HCT116 (cell line): ENCODE measurements around the gene ROBO1. TPM values are rescaled to one million over a fixed set of nuclear protein-coding genes. Genes with fewer than 3 reads are reported as not detected.

Experiments
- ATAC-seq: fragments of 200-7000 bp; cut with Tn5 transposase; 2 replicates; pipeline ENCODE4 v1.9.1; 2020; ENCODE audit warnings: mild to moderate bottlenecking, moderate library complexity
- BruUV-seq: library from RNA; stranded (reverse); fragments of 400-500 nt; replicated peaks from 2 replicates; lab custom pipeline; 2021; lab: Mats Ljungman, UMichigan
- CTCF ChIA-PET: fragments of 300-600 bp; sonication (Branson Sonifier 250); formaldehyde crosslinking; loops from one replicate; lab custom pipeline; 2021; ENCODE audit warnings: antibody characterized with exemption; lab: Charles Lee
- POLR2A ChIA-PET: fragments of 300-600, 350-600 bp; sonication (Branson Sonifier 250); formaldehyde crosslinking; loops from one replicate; lab custom pipeline; 2021; ENCODE audit warnings: antibody characterized with exemption; lab: Charles Lee
- RAD21 ChIA-PET, 2 experiments: fragments of 300-600 bp; sonication (Branson Sonifier 250); formaldehyde crosslinking; loops; one replicate each; lab custom pipeline; 2023; ENCODE audit warnings: low total read pairs in 2 of 2; ENCODE audit not compliant: uncharacterized antibody in 2 of 2, unreplicated experiment in 2 of 2, low non-redundant PET in 1 of 2; lab: Charles Lee
- DNase-seq: peaks from one replicate; pipeline ENCODE4 v3.0.0-alpha.2; 2010; ENCODE audit warnings: low read depth, low spot score
- H2AFZ ChIP-seq: fragments of 200-600 bp; shearing (Covaris generic), sonication (generic); 2 replicates; pipeline ENCODE4 v1.6.1; 2017; ENCODE audit warnings: low read depth, mixed run types, mixed read lengths, antibody characterized with exemption, low read length; ENCODE audit not compliant: poor library complexity, severe bottlenecking
- H3K27ac ChIP-seq: 2 replicates; pipeline ENCODE4 v1.5.1; 2012; ENCODE audit warnings: low read depth, low read length
- H3K27me3 ChIP-seq: fragments of 200-600 bp; sonication (generic); 2 replicates; pipeline ENCODE4 v1.6.1; 2016; ENCODE audit warnings: mixed run types, low read length, mixed read lengths; ENCODE audit not compliant: insufficient read depth
- H3K36me3 ChIP-seq, 2 experiments: fragments of 200-500 bp in 1 of 2; fragments of 200-600 bp in 1 of 2; sonication (Bioruptor generic) in 1 of 2; sonication (generic) in 1 of 2; 2 replicates each; pipeline versions ENCODE4 v1.5.1 to v1.6.1; 2014 to 2016; ENCODE audit warnings: low read length in 2 of 2, inconsistent platforms in 1 of 2, mixed read lengths in 1 of 2, mixed run types in 1 of 2; ENCODE audit not compliant: insufficient read depth in 2 of 2, control insufficient read depth in 1 of 2
- H3K4me1 ChIP-seq, 2 experiments: fragments of 200-600 bp in 1 of 2; sonication (generic) in 1 of 2; 2 replicates each; pipeline versions ENCODE4 v1.5.1 to v1.6.1; 2012 to 2017; ENCODE audit warnings: low read length in 2 of 2, inconsistent platforms in 1 of 2, mild to moderate bottlenecking in 1 of 2, mixed read lengths in 1 of 2, mixed run types in 1 of 2, moderate library complexity in 1 of 2; ENCODE audit not compliant: insufficient read depth in 2 of 2, control insufficient read depth in 1 of 2
- H3K4me2 ChIP-seq: fragments of 200-600 bp; sonication (generic); 2 replicates; pipeline ENCODE4 v1.6.1; 2017; ENCODE audit warnings: mixed run types, low read length, mixed read lengths
- H3K4me3 ChIP-seq, 2 experiments: fragments of 200-600 bp in 1 of 2; sonication (generic) in 1 of 2; replicated peaks in 1 of 2; 2 replicates each; pipeline ENCODE4 v1.5.1; 2011 to 2016; ENCODE audit warnings: low read length in 2 of 2, control low read depth in 1 of 2, low read depth in 1 of 2, mild to moderate bottlenecking in 1 of 2, mixed read lengths in 1 of 2, mixed run types in 1 of 2
- H3K79me2 ChIP-seq: fragments of 200-600 bp; sonication (generic); 2 replicates; pipeline ENCODE4 v1.6.1; 2017; ENCODE audit warnings: mild to moderate bottlenecking, mixed run types, low read length, moderate library complexity, mixed read lengths; ENCODE audit not compliant: insufficient read depth
- H3K9ac ChIP-seq: fragments of 200-600 bp; sonication (generic); 2 replicates; pipeline ENCODE4 v1.6.1; 2016; ENCODE audit warnings: low read length, mixed read lengths
- H3K9me2 ChIP-seq: fragments of 200-600 bp; sonication (generic), shearing (Covaris generic); 2 replicates; pipeline ENCODE4 v1.6.1; 2017; ENCODE audit warnings: mixed run types, mild to moderate bottlenecking, moderate library complexity; ENCODE audit not compliant: insufficient read depth
- H3K9me3 ChIP-seq, 2 experiments: fragments of 200-500 bp in 1 of 2; fragments of 200-600 bp in 1 of 2; sonication (Bioruptor generic) in 1 of 2; sonication (generic) in 1 of 2; 2 replicates each; pipeline ENCODE4 v1.6.1; 2014 to 2017; ENCODE audit warnings: low read length in 2 of 2, mixed read lengths in 2 of 2, inconsistent platforms in 1 of 2, low read depth in 1 of 2, mild to moderate bottlenecking in 1 of 2, mixed run types in 1 of 2, moderate library complexity in 1 of 2; ENCODE audit not compliant: control insufficient read depth in 1 of 2, insufficient read depth in 1 of 2
- H4K20me1 ChIP-seq: fragments of 200-600 bp; sonication (generic), shearing (Covaris generic); 2 replicates; pipeline ENCODE4 v1.6.1; 2017; ENCODE audit warnings: mixed run types, mild to moderate bottlenecking, moderate library complexity; ENCODE audit not compliant: insufficient read depth
- CTCF ChIP-seq, 3 experiments: fragments of 200-600 bp in 1 of 3; sonication (generic) in 1 of 3; IDR thresholded peaks in 2 of 3; conservative IDR thresholded peaks in 1 of 3; 2 replicates each; pipeline ENCODE4 v1.5.1; 2012 to 2017; ENCODE audit warnings: low read depth in 2 of 3, low read length in 2 of 3, antibody characterized with exemption in 1 of 3, borderline replicate concordance in 1 of 3, control low read depth in 1 of 3, mild to moderate bottlenecking in 1 of 3, mixed read lengths in 1 of 3, mixed run types in 1 of 3, moderate library complexity in 1 of 3; ENCODE audit not compliant: insufficient read depth in 1 of 3
- ELF1 ChIP-seq: IDR thresholded peaks from 2 replicates; pipeline ENCODE4 v1.6.1; 2012; ENCODE audit warnings: low read depth, borderline replicate concordance
- EZH2 ChIP-seq: fragments of 200-600 bp; sonication (generic); IDR thresholded peaks from 2 replicates; pipeline ENCODE4 v1.6.1; 2017; ENCODE audit warnings: antibody characterized with exemption, mixed run types
- POLR2A ChIP-seq: IDR thresholded peaks from 2 replicates; pipeline ENCODE4 v1.7.0; 2011; ENCODE audit warnings: borderline replicate concordance; ENCODE audit not compliant: insufficient read depth, insufficient read length; ENCODE audit errors: extremely low read depth
- POLR2AphosphoS5 ChIP-seq: IDR thresholded peaks from 2 replicates; pipeline ENCODE4 v1.6.1; 2011; ENCODE audit warnings: mild to moderate bottlenecking, low read depth, low read length, moderate library complexity
- REST ChIP-seq: IDR thresholded peaks from 2 replicates; pipeline ENCODE4 v1.6.1; 2012; ENCODE audit warnings: low read depth
- SIN3A ChIP-seq: IDR thresholded peaks from 2 replicates; pipeline ENCODE4 v1.6.1; 2012; ENCODE audit warnings: low read depth
- SRF ChIP-seq: IDR thresholded peaks from 2 replicates; pipeline ENCODE4 v1.6.1; 2012; ENCODE audit warnings: low read depth
- YY1 ChIP-seq: IDR thresholded peaks from 2 replicates; pipeline ENCODE4 v1.6.1; 2011; ENCODE audit warnings: low read length, low read depth, moderate library complexity, mild to moderate bottlenecking; ENCODE audit not compliant: insufficient replicate concordance; ENCODE audit errors: extremely low read depth
- ZFX ChIP-seq: fragments of 450-650 bp; IDR thresholded peaks from 2 replicates; pipeline ENCODE4 v1.6.1; 2017
- intact Hi-C: fragments of 100-400 bp; cut with micrococcal nuclease; formaldehyde crosslinking; loops from 2 replicates; pipeline ENCODE4 v1.10.0; 2022
- total RNA-seq: library from RNA; stranded (reverse); gene quantifications from one replicate; pipeline ENCODE4 v1.2.1, GENCODE V29; 2021; ENCODE audit not compliant: unreplicated experiment
- TF ChIP-seq, protein P1 (sequence below): IDR thresholded peaks from 2 replicates; pipeline ENCODE4 v1.6.1; 2012
- TF ChIP-seq, protein P2 (sequence below): IDR thresholded peaks from 2 replicates; pipeline ENCODE4 v1.6.1; 2012

The ROBO1 gene
- total RNA-seq, 1 experiment from 2014 or later, result 0.27 TPM

DNA sequence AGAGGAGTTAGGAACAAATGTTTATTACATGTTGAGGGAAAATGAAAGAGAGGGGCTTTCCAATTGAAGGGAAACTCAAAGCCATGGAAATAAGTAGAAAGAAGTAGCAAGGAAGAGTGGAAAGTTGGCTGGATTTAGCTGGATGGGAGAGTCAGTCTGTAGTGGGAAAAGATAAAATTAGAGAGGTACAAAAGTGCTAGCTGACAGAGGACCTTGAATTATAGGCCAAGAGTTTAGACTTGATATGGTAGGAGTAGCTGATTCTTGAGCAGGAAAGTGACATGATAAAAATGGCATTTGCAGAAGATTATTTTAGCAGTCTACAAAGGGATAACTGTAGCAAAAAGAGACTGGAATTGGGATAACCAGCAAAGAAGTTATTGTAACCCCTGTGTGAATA lies 425.8 kb downstream of the ROBO1 start (continued):
- TF ChIP-seq ELF1, result no peak
- TF ChIP-seq REST, result no peak
- TF ChIP-seq SIN3A, result no peak
- TF ChIP-seq, protein P1, sequence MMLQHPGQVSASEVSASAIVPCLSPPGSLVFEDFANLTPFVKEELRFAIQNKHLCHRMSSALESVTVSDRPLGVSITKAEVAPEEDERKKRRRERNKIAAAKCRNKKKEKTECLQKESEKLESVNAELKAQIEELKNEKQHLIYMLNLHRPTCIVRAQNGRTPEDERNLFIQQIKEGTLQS, result no peak

GRCh38 chr3:79339846-79340245 lies 428.0 kb downstream of the ROBO1 start:
- Histone ChIP-seq H3K9me2 (no peaks in the 10 kb centered on the region), H3K27ac (no peak overlapping the region), H3K9ac (no peak overlapping the region), H2AFZ (no peak overlapping the region), H3K9me3 (peaks cover 9 to 25% of the 10 kb centered on the region in 2 experiments; a peak in 2 of 4 replicates), H4K20me1 (no peaks in the 10 kb centered on the region), H3K4me3 (no peak overlapping the region), H3K79me2 (no peaks in the 10 kb centered on the region), H3K4me2 (no peak overlapping the region), H3K27me3 (no peaks in the 10 kb centered on the region), H3K4me1 (no peaks in the 10 kb centered on the region), H3K36me3 (no peaks in the 10 kb centered on the region)
- DNase-seq, result no peak
- ChIA-PET CTCF (no interaction called here), POLR2A (no interaction called here), RAD21 (no interaction called here)
- intact Hi-C loops, result no loop called here
- no peak for TF ChIP-seq EZH2
- no peak for TF ChIP-seq SRF
- TF ChIP-seq CTCF (IDR thresholded peaks at IDR 0.05 in 2 of 3, conservative IDR thresholded peaks at IDR 0.05 in 1 of 3; ENCODE audit: borderline replicate concordance in 1 of 3, insufficient read depth in 1 of 3, low read depth in 2 of 3, low read length in 2 of 3), result no peak
- TF ChIP-seq, protein P2, sequence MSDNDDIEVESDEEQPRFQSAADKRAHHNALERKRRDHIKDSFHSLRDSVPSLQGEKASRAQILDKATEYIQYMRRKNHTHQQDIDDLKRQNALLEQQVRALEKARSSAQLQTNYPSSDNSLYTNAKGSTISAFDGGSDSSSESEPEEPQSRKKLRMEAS, result no peak
- no peak for TF ChIP-seq POLR2A
- TF ChIP-seq POLR2AphosphoS5, result no peak
- no peak for TF ChIP-seq YY1
- no peak for TF ChIP-seq ZFX
- TF ChIP-seq, protein P1, result no peak
- ATAC-seq, result no peak
- BruUV-seq, result no TSS peak
